ENCODE data around the gene TRIM37. TPM values are rescaled to one million over a fixed set of nuclear protein-coding genes. Genes with fewer than 3 reads are reported as not detected.

TRIM37 gene
- total and polyA plus RNA-seq, 7 experiments from 2014 or later, result 6.7 to 25.2 (median 18.3) TPM

DNA sequence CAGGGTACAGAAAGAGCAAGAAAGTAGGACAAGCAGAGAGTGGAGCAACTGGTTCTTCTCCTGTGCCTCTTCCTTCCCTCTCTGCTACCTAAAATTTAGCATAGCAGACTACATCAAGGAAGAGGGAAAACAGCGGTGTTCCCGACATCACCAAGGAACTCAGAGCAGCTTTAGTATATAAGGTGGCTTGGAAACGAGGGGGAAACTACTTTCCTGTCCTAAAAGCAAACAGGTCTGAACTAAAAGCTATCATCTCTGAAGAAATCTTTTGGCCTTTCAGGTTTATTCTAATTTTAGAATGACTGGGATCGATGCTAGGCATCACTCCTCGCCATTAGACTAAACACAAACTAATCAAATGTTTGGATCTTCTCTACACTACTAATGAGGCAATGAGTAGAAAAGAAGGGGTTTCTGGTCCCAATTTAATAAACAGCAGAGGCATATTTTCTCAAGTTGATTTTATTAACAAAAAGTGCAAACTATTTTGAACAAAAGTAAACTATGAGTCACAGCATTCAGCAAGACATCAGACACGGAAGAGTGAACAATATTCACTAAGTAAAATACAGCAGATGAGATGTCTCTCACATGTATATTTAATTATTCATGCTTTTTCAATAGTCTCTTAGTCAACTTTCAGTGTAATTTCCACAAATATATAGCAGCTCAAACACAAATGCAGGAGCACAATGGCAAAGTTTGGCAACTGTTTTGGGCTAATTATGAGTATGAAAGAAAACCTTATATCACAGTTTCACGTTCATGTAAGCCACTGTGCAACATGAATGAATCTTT, 108.7 kb downstream of the TRIM37 start:
- ChIA-PET POLR2A (interaction anchor here (0.6 to 0.8 kb wide), 2 partner anchors 72 to 288 kb away, joined by 3 to 4 read pairs; no protein-coding TSS in a partner anchor), CTCF (no interaction called here)
- Mint-ChIP-seq H3K27me3 (no peaks in the 10 kb centered on the region), H3K4me1 (peaks cover 0 to 15% (median 11%) of the 10 kb centered on the region in 7 donors), H3K36me3 (peaks cover 4 to 32% (median 15%) of the 10 kb centered on the region in 5 donors), H3K9me3 (no peaks in the 10 kb centered on the region), H3K4me3 (peak overlapping the region in 1 of 10 donors; percentile 23), H3K27ac (peak overlapping the region in 4 of 9 donors; percentile 5 to 67 (median 24))
- intact Hi-C loops (cut with micrococcal nuclease), result no loop called here
- Histone ChIP-seq H3K36me3 (ENCODE audit: control insufficient read depth in 2 of 3, insufficient read depth in 3 of 3, low read length in 3 of 3) (peaks cover 4 to 19% (median 7%) of the 10 kb centered on the region in 3 experiments), H3K27ac (ENCODE audit: low read depth, low read length) (no peak overlapping the region), H3K27me3 (ENCODE audit: control insufficient read depth in 2 of 2, insufficient read depth in 2 of 2, low read length in 2 of 2) (no peaks in the 10 kb centered on the region), H3K4me3 (ENCODE audit: low read length) (no peak overlapping the region), H3K9me3 (ENCODE audit: control insufficient read depth in 2 of 3, low read length in 3 of 3) (no peaks in the 10 kb centered on the region), H3K4me1 (ENCODE audit: control insufficient read depth in 2 of 2, insufficient read depth in 2 of 2, low read length in 2 of 2) (peaks cover 5 to 6% of the 10 kb centered on the region in 2 donors)
- ATAC-seq (no peak), DNase-seq (no peak)

DNA sequence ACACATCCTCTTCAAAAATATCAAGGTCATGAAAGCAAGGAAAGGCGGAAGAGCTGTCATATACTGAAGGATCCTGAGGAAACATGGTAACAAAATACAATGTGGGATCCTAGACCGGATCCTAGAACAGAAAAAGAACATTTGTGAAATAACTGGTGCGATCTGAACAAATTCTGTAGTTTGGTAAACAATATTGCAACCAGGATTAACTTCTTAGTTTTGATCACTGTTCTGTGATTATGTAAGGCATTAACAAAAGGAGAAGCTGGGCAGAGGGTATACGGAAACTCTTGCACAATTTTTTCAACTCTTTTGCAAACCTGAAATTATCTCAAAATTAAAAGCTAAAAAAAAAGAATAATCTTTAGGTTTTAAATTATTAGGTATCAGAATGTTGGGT, 109.7 kb downstream of the TRIM37 start:
- CTCF ChIA-PET, result interaction anchor here (0.6 kb wide), 1 partner anchor 615 kb away, joined by 4 read pairs; no protein-coding TSS in a partner anchor
- POLR2A ChIA-PET, result interaction anchor here (0.6 kb wide), 1 partner anchor 9 kb away, joined by 4 read pairs; no protein-coding TSS in a partner anchor

DNA sequence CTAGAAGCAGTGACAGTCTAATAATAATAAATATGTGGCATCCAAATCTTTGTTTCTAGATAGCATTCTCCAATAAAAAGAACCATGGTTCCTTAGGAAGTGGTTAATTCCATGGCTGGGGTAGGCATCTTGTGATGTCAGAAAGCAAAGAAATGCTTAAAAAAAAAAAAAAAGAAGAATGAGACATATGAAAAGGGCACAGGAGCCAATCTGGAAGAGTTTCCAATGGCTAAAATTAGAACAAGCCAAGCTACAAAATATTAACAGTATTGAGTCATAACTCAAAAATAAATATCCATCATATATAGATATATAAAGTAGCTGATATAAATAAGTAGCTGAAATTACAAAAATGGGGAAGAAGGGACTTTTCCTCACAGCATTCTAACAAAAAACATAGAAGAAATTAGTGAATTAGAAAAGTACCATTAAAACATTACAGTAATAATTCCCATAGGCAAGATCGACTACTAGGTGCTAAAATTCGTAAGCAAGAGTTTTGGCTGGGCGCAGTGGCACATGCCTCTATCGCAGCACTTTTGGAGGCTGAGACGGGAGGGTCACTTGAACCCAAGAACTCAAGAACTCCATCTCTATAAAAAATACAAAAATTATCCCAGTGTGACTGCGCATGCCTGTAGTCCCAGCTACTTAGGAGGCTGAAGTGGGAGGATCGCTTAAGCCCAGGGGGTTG, 111.3 kb downstream of the TRIM37 start:
- DNase-seq (no peak), ATAC-seq (no peak)
- Histone ChIP-seq H3K9me3 (ENCODE audit: control insufficient read depth in 2 of 3, low read length in 3 of 3) (no peaks in the 10 kb centered on the region), H3K27ac (ENCODE audit: low read depth, low read length) (no peak overlapping the region), H3K36me3 (ENCODE audit: control insufficient read depth in 2 of 3, insufficient read depth in 3 of 3, low read length in 3 of 3) (peaks cover 4 to 19% (median 7%) of the 10 kb centered on the region in 3 experiments), H3K4me1 (ENCODE audit: control insufficient read depth in 2 of 2, insufficient read depth in 2 of 2, low read length in 2 of 2) (no peaks in the 10 kb centered on the region), H3K27me3 (ENCODE audit: control insufficient read depth in 2 of 2, insufficient read depth in 2 of 2, low read length in 2 of 2) (no peaks in the 10 kb centered on the region), H3K4me3 (ENCODE audit: low read length) (no peak overlapping the region)
- peaks cover 5 to 41% (median 16%) of the 10 kb centered on the region in 5 donors for H3K36me3 Mint-ChIP-seq
- H3K4me1 Mint-ChIP-seq, result peaks cover 0 to 7% (median 0%) of the 10 kb centered on the region in 7 donors
- POLR2A ChIA-PET, result no interaction called here
- no peak overlapping the region for H3K27ac Mint-ChIP-seq
- CTCF ChIA-PET, result no interaction called here
- H3K27me3 Mint-ChIP-seq, result no peaks in the 10 kb centered on the region
- H3K9me3 Mint-ChIP-seq, result no peaks in the 10 kb centered on the region
- intact Hi-C loops (cut with micrococcal nuclease), result no loop called here
- no peak overlapping the region for H3K4me3 Mint-ChIP-seq

More for the DNA sequence above, 109.7 kb downstream of the TRIM37 start:
- Mint-ChIP-seq H3K9me3 (no peaks in the 10 kb centered on the region), H3K27ac (no peak overlapping the region), H3K4me1 (peaks cover 0 to 15% (median 10%) of the 10 kb centered on the region in 7 donors), H3K4me3 (no peak overlapping the region), H3K27me3 (no peaks in the 10 kb centered on the region), H3K36me3 (peaks cover 5 to 37% (median 16%) of the 10 kb centered on the region in 5 donors)
- no peaks in the 10 kb centered on the region for H3K27me3 ChIP-seq (ENCODE audit: control insufficient read depth in 2 of 2, insufficient read depth in 2 of 2, low read length in 2 of 2)
- H3K4me1 ChIP-seq (ENCODE audit: control insufficient read depth in 2 of 2, insufficient read depth in 2 of 2, low read length in 2 of 2), result peaks cover 1 to 6% of the 10 kb centered on the region in 2 donors
- no peak for ATAC-seq
- intact Hi-C loops (cut with micrococcal nuclease), result no loop called here
- H3K9me3 ChIP-seq (ENCODE audit: control insufficient read depth in 2 of 3, low read length in 3 of 3), result no peaks in the 10 kb centered on the region
- no peak overlapping the region for H3K4me3 ChIP-seq (ENCODE audit: low read length)
- peak overlapping the region; percentile 3 for H3K27ac ChIP-seq (ENCODE audit: low read depth, low read length)
- DNase-seq, result no peak
- peaks cover 4 to 19% (median 7%) of the 10 kb centered on the region in 3 experiments for H3K36me3 ChIP-seq (ENCODE audit: control insufficient read depth in 2 of 3, insufficient read depth in 3 of 3, low read length in 3 of 3)

GRCh38 chr17:58993311-58993710, 113.4 kb downstream of the TRIM37 start:
- Histone ChIP-seq H3K36me3 (ENCODE audit: control insufficient read depth in 2 of 3, insufficient read depth in 3 of 3, low read length in 3 of 3) (peaks cover 0 to 10% (median 0%) of the 10 kb centered on the region in 3 experiments), H3K4me1 (ENCODE audit: control insufficient read depth in 2 of 2, insufficient read depth in 2 of 2, low read length in 2 of 2) (no peaks in the 10 kb centered on the region), H3K4me3 (ENCODE audit: low read length) (no peak overlapping the region), H3K27ac (ENCODE audit: low read depth, low read length) (no peak overlapping the region), H3K9me3 (ENCODE audit: control insufficient read depth in 2 of 3, low read length in 3 of 3) (no peaks in the 10 kb centered on the region), H3K27me3 (ENCODE audit: control insufficient read depth in 2 of 2, insufficient read depth in 2 of 2, low read length in 2 of 2) (no peaks in the 10 kb centered on the region)
- Mint-ChIP-seq H3K27ac (peak overlapping the region in 1 of 9 donors; percentile 45), H3K9me3 (no peaks in the 10 kb centered on the region), H3K36me3 (peaks cover 5 to 34% (median 11%) of the 10 kb centered on the region in 5 donors), H3K4me1 (peaks cover 0 to 7% (median 0%) of the 10 kb centered on the region in 7 donors), H3K27me3 (no peaks in the 10 kb centered on the region), H3K4me3 (no peak overlapping the region)
- DNase-seq, result no peak
- ChIA-PET POLR2A (no interaction called here), CTCF (interaction anchor here (0.5 to 1.0 kb wide), 2 partner anchors 12 to 171 kb away, joined by 3 to 5 read pairs; no protein-coding TSS in a partner anchor)
- intact Hi-C loops (cut with micrococcal nuclease), result no loop called here
- ATAC-seq, result no peak

DNA sequence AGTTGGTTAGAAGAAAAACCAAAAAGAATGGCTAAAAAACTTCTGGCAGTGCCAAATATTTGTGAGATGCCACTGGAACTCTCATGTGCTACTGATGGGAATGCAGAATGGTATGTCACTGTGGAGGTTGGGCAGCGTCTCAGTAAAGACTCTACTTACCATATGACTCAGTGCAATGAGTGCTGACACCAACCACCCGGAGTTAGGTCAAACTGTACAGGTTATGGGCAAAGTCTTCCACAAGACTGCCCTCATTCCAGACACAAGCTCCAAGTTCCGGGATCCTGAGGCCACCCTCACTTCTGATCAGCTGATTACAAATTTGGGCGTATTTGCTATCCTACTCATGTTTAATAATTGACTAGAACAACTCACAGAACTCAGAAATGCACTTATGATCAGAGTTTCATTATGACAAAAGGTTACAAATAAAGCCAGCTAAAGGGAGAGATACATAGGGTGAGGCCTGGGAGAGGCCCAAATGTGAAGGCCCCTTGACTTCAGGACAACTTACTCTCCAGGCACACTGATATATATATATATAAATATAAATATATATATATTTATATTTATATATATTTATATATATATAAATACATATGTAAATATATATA, 114.9 kb downstream of the TRIM37 start:
- Mint-ChIP-seq H3K4me1 (peaks cover 0 to 7% (median 0%) of the 10 kb centered on the region in 7 donors), H3K36me3 (peaks cover 0 to 36% (median 5%) of the 10 kb centered on the region in 5 donors), H3K27me3 (no peaks in the 10 kb centered on the region), H3K4me3 (no peak overlapping the region), H3K9me3 (no peaks in the 10 kb centered on the region), H3K27ac (no peak overlapping the region)
- Histone ChIP-seq H3K4me1 (ENCODE audit: control insufficient read depth in 2 of 2, insufficient read depth in 2 of 2, low read length in 2 of 2) (no peaks in the 10 kb centered on the region), H3K36me3 (ENCODE audit: control insufficient read depth in 2 of 3, insufficient read depth in 3 of 3, low read length in 3 of 3) (no peaks in the 10 kb centered on the region), H3K27ac (ENCODE audit: low read depth, low read length) (no peak overlapping the region), H3K27me3 (ENCODE audit: control insufficient read depth in 2 of 2, insufficient read depth in 2 of 2, low read length in 2 of 2) (no peaks in the 10 kb centered on the region), H3K9me3 (ENCODE audit: control insufficient read depth in 2 of 3, low read length in 3 of 3) (no peaks in the 10 kb centered on the region), H3K4me3 (ENCODE audit: low read length) (no peak overlapping the region)
- intact Hi-C loops (cut with micrococcal nuclease), result no loop called here
- no peak for ATAC-seq
- CTCF ChIA-PET, result no interaction called here
- no peak for DNase-seq
- POLR2A ChIA-PET, result no interaction called here

DNA sequence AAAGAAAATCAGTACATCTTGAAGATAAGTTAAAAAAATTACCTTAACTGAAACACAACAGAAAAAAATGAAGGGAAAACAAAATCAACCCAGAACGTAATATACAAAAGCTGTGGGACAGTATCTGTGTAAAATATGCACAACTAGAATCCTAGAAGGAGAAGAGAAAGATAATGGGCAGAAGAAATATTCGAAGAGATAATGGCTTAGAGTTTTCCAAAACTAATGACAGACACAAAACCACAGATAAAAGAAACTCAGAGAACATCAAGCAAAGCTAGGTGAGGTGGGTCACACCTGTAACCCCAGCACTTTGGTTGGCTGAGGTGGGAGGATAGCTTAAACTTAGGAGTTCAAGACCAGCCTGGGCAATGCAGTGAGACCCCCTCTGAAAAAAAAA, 117.1 kb downstream of the TRIM37 start:
- no peak overlapping the region for H3K4me3 ChIP-seq (ENCODE audit: low read length)
- no peaks in the 10 kb centered on the region for H3K9me3 ChIP-seq (ENCODE audit: control insufficient read depth in 2 of 3, low read length in 3 of 3)
- no peaks in the 10 kb centered on the region for H3K36me3 ChIP-seq (ENCODE audit: control insufficient read depth in 2 of 3, insufficient read depth in 3 of 3, low read length in 3 of 3)
- no peak overlapping the region for H3K27ac ChIP-seq (ENCODE audit: low read depth, low read length)
- ATAC-seq (no peak), DNase-seq (no peak)
- intact Hi-C loops (cut with micrococcal nuclease), result no loop called here
- no peaks in the 10 kb centered on the region for H3K27me3 ChIP-seq (ENCODE audit: control insufficient read depth in 2 of 2, insufficient read depth in 2 of 2, low read length in 2 of 2)
- H3K4me1 Mint-ChIP-seq, result peaks cover 0 to 7% (median 0%) of the 10 kb centered on the region in 7 donors
- no peaks in the 10 kb centered on the region for H3K27me3 Mint-ChIP-seq
- H3K4me3 Mint-ChIP-seq, result no peak overlapping the region
- peaks cover 0 to 35% (median 5%) of the 10 kb centered on the region in 5 donors for H3K36me3 Mint-ChIP-seq
- no peaks in the 10 kb centered on the region for H3K4me1 ChIP-seq (ENCODE audit: control insufficient read depth in 2 of 2, insufficient read depth in 2 of 2, low read length in 2 of 2)
- H3K27ac Mint-ChIP-seq, result peak overlapping the region in 1 of 9 donors; percentile 86
- ChIA-PET CTCF (no interaction called here), POLR2A (no interaction called here)
- H3K9me3 Mint-ChIP-seq, result no peaks in the 10 kb centered on the region

All from naive thymus-derived CD4-positive, alpha-beta T cell (primary cell).